Mesothelial cell of epicardium (in vitro differentiated cells): ENCODE results near the gene ZDHHC18. TPM values are rescaled to one million over a fixed set of nuclear protein-coding genes. Genes with fewer than 3 reads are reported as not detected.

Source experiments
- DNase-seq, 2 experiments: peaks; one replicate each; pipeline ENCODE4 v3.0.0; 2021; ENCODE audit warnings: low spot score in 2 of 2; ENCODE audit not compliant: unreplicated experiment in 2 of 2
- H3K27ac Mint-ChIP-seq: 2 replicates; pipeline ENCODE4 v1.8.0; 2021; ENCODE audit warnings: mixed read lengths
- H3K27me3 Mint-ChIP-seq: 2 replicates; pipeline ENCODE4 v1.8.0; 2021; ENCODE audit warnings: low read depth, mixed read lengths
- H3K36me3 Mint-ChIP-seq: 2 replicates; pipeline ENCODE4 v1.8.0; 2021; ENCODE audit warnings: mixed read lengths
- H3K4me1 Mint-ChIP-seq: 2 replicates; pipeline ENCODE4 v1.8.0; 2021; ENCODE audit warnings: mixed read lengths
- H3K4me3 Mint-ChIP-seq: 2 replicates; pipeline ENCODE4 v1.8.0; 2021; ENCODE audit warnings: mild to moderate bottlenecking, moderate library complexity, mixed read lengths
- H3K9me3 Mint-ChIP-seq: 2 replicates; pipeline ENCODE4 v1.8.0; 2021; ENCODE audit warnings: mixed read lengths
- CTCF ChIP-seq: fragments of 200-600 bp; sonication (generic); IDR thresholded peaks from one replicate; pipeline ENCODE4 v1.5.0; 2021; ENCODE audit warnings: antibody characterized with exemption; ENCODE audit not compliant: unreplicated experiment
- total RNA-seq: library from RNA; stranded (reverse); gene quantifications from 3 replicates; pipeline ENCODE4 v1.2.1, GENCODE V29; 2021

The ZDHHC18 gene
- total RNA-seq, 1 donor from 2014 or later: 28.8 TPM

DNA sequence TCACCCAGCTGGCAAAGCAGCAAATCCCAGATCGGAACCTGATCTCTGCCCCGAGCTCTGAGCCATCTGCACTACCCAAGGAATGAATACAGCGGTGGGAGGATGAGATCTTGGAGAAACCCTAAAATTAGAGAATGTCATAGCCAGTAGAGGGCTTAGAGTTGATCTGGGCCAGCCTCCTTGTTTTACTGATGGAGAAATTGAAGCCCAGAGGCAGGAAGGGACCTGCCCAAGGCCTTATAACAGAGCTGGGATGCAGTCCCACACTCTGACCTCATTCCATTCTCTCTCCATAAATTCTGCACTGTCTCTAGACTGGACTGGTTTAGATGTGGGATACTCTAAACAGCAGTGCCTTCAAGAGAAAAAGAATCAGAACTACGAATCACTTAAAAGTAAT is 31.7 kb downstream of the ZDHHC18 start:
- H3K4me3 Mint-ChIP-seq: no peak overlapping the region
- no peaks in the 10 kb centered on the region for H3K27me3 Mint-ChIP-seq
- no peak for TF ChIP-seq CTCF
- H3K36me3 Mint-ChIP-seq: peaks cover 11% of the 10 kb centered on the region
- no peak overlapping the region for H3K27ac Mint-ChIP-seq
- peaks cover 15% of the 10 kb centered on the region for H3K4me1 Mint-ChIP-seq
- H3K9me3 Mint-ChIP-seq: no peaks in the 10 kb centered on the region
- no peak for DNase-seq

- Mint-ChIP-seq H3K36me3 (peaks cover 7% of the 10 kb centered on the region), H3K27ac (no peak overlapping the region), H3K4me3 (no peak overlapping the region), H3K4me1 (peaks cover 20% of the 10 kb centered on the region), H3K9me3 (no peaks in the 10 kb centered on the region), H3K27me3 (no peaks in the 10 kb centered on the region)
- DNase-seq: no peak
- TF ChIP-seq CTCF: no peak
Observed at GRCh38 chr1:26858891-26859640, 32.6 kb downstream of the ZDHHC18 start.

DNA sequence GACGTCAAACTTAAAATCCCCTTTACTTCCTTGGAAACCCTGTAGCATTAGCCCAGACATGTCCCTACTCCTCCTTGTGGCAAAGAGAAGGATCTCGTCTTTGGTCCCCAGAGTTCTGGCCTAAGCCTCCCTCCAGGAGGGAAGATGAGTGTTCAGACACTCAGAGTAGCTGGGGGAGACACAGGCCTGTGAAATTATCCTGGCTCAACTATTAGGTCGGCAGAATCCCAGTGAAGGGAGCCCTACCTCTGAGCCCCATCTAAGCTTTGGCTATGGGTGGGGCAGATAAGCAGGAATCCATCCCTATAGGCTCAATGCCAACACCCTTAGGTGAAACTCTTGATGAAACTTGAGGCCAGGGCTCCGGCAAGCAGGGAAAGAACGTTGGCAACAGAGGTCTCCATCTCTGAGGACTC is 34.8 kb downstream of the ZDHHC18 start:
- TF ChIP-seq CTCF: no peak
- H3K4me3 Mint-ChIP-seq: no peak overlapping the region
- H3K27ac Mint-ChIP-seq: no peak overlapping the region
- H3K27me3 Mint-ChIP-seq: no peaks in the 10 kb centered on the region
- DNase-seq: no peak
- H3K36me3 Mint-ChIP-seq: no peaks in the 10 kb centered on the region
- peaks cover 26% of the 10 kb centered on the region for H3K4me1 Mint-ChIP-seq
- no peaks in the 10 kb centered on the region for H3K9me3 Mint-ChIP-seq

GRCh38 chr1:26861889-26862378 is 35.4 kb downstream of the ZDHHC18 start:
- no peaks in the 10 kb centered on the region for H3K36me3 Mint-ChIP-seq
- H3K4me1 Mint-ChIP-seq: peaks cover 21% of the 10 kb centered on the region
- no peak overlapping the region for H3K4me3 Mint-ChIP-seq

GRCh38 chr1:26862781-26863684 is 36.5 kb downstream of the ZDHHC18 start, which contains the start of gene SFN:
SFN (plus strand) TSS chr1:26863149; CDS start chr1:26863213, 64 bp downstream.
- H3K4me3 Mint-ChIP-seq: peak within 1 kb of the TSS; percentile 85
- peak within 1 kb of the TSS; percentile 48 for H3K27ac Mint-ChIP-seq
- peak; percentile 18 for TF ChIP-seq CTCF
- peaks cover 23% of the 10 kb centered on the region for H3K4me1 Mint-ChIP-seq
- H3K27me3 Mint-ChIP-seq: no peaks in the 10 kb centered on the region
- H3K9me3 Mint-ChIP-seq: no peaks in the 10 kb centered on the region
- no peaks in the 10 kb centered on the region for H3K36me3 Mint-ChIP-seq
- DNase-seq: peak in 1 of 2 experiments; percentile 53

More at GRCh38 chr1:26861889-26862378, 35.4 kb downstream of the ZDHHC18 start:
- Mint-ChIP-seq H3K27ac (peak overlapping the region; percentile 48), H3K27me3 (no peaks in the 10 kb centered on the region), H3K9me3 (no peaks in the 10 kb centered on the region)
- DNase-seq: no peak
- TF ChIP-seq CTCF: no peak
